ENCODE results near the gene GJA5.

The GJA5 gene

DNA sequence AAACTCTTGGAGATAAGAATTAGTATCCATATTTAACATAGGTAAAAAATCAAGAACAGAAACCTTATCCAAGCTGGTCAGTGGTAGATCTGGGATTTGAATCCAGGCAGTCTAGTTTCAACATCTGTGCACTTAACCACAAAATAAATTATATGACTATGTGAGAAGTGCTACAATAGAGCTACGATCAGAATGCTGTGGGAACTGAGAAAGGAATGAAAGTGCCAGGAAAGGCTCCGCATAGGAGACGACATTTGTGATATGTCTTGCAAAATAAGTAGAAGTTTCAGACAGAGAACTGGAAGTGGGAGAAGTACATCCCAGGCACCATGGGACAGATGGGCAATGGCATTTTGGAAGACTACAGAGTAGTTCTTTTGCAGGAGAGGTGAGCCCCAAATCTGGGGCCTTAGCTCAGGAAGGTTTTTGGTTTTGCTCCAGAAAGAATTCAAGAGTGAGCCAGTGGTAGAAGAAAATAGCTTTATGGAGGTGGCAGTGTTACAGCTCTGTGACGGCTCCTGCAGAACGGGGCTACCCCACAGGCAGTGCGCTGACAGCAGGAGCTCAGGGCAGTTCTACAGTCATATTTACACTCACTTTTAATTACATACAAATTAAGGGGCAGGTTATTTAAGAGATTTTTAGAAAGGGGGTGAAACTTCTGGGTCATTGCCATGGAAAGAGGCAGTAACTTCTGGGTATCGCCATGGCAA, 25.5 kb upstream of the GJA5 start:
- Histone ChIP-seq H3K9me3 (ENCODE audit: control insufficient read depth, insufficient read depth, low read length) (no peaks in the 10 kb centered on the region), H3K4me1 (ENCODE audit: control insufficient read depth, insufficient read depth, low read length) (no peaks in the 10 kb centered on the region), H3K36me3 (ENCODE audit: control insufficient read depth, insufficient read depth, low read length) (no peaks in the 10 kb centered on the region), H3K4me3 (ENCODE audit: low read depth, low read length) (no peak overlapping the region), H3K9ac (ENCODE audit: low read depth, low read length) (no peak overlapping the region), H3K27me3 (ENCODE audit: control insufficient read depth, insufficient read depth, low read length) (no peaks in the 10 kb centered on the region)

DNA sequence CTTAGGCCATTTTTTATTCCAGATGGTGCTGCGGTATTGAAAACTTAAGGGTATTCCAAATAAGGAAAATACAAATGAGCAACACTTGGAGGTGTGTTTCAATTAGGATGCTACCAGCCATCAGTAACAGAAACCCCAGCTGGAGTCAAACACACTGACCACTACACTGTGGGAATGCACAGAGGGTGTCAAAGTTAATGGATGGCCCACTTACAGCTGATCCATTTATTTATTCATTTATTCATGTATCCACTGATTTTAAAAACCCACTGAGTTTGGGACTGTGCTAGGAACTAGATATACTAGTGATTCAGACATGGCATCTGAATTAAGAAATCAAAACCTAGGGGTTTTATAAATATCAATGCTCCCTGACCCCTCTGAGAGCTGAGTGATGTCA, 24.5 kb upstream of the GJA5 start:
- Histone ChIP-seq H3K4me3 (ENCODE audit: low read depth, low read length) (no peak overlapping the region), H3K36me3 (ENCODE audit: control insufficient read depth, insufficient read depth, low read length) (no peaks in the 10 kb centered on the region), H3K9ac (ENCODE audit: low read depth, low read length) (no peak overlapping the region), H3K27me3 (ENCODE audit: control insufficient read depth, insufficient read depth, low read length) (no peaks in the 10 kb centered on the region), H3K4me1 (ENCODE audit: control insufficient read depth, insufficient read depth, low read length) (peaks cover 3% of the 10 kb centered on the region), H3K9me3 (ENCODE audit: control insufficient read depth, insufficient read depth, low read length) (no peaks in the 10 kb centered on the region)

DNA sequence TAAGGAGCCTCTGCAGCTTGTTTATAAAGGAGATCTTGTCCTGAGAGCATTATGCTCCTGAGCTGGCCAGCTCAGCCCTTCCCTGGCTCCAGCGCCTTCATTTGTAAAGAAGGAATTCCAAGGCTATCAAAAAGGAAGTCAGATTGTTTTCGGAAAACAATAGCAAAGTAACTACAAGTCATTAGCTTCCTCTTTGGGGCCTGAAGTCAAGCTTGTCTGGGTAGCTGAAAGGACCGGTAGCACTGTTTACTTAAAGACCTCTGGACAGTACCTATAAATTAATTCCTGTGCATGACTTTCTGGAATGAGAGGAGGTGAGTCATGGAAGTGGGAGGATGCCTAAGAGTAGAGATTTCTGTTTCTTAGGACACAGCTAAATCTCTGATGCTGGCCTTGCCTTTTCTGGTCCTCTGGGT, 20.7 kb upstream of the GJA5 start:
- H3K27me3 ChIP-seq (ENCODE audit: control insufficient read depth, insufficient read depth, low read length), result no peaks in the 10 kb centered on the region
- H3K9me3 ChIP-seq (ENCODE audit: control insufficient read depth, insufficient read depth, low read length), result no peaks in the 10 kb centered on the region
- no peak overlapping the region for H3K4me3 ChIP-seq (ENCODE audit: low read depth, low read length)
- no peak overlapping the region for H3K9ac ChIP-seq (ENCODE audit: low read depth, low read length)
- H3K4me1 ChIP-seq (ENCODE audit: control insufficient read depth, insufficient read depth, low read length), result peaks cover 3% of the 10 kb centered on the region
- no peaks in the 10 kb centered on the region for H3K36me3 ChIP-seq (ENCODE audit: control insufficient read depth, insufficient read depth, low read length)

DNA sequence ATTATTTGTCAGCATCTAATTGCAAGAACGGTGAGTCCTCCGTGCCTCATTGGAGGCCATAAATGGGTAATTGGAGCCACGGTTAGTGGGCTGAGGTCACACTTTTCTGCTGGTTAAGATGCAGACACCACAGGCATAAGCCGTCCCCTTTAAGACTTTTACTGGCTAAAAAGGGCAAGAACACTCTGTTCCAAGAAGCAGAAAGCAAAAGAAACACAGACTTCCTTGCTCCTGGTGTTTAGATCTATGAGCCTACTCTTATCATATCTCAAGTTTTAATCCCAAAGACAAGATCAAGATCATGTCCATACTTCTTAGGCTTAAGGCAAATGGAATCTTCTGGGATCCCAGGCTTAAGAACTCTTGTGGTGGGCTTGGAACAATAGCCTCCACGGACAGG, 17.3 kb upstream of the GJA5 start:
- Histone ChIP-seq H3K27me3 (ENCODE audit: control insufficient read depth, insufficient read depth, low read length) (peaks cover 5% of the 10 kb centered on the region), H3K4me3 (ENCODE audit: low read depth, low read length) (no peak overlapping the region), H3K9me3 (ENCODE audit: control insufficient read depth, insufficient read depth, low read length) (no peaks in the 10 kb centered on the region), H3K36me3 (ENCODE audit: control insufficient read depth, insufficient read depth, low read length) (no peaks in the 10 kb centered on the region), H3K4me1 (ENCODE audit: control insufficient read depth, insufficient read depth, low read length) (peaks cover 11% of the 10 kb centered on the region), H3K9ac (ENCODE audit: low read depth, low read length) (no peak overlapping the region)

DNA sequence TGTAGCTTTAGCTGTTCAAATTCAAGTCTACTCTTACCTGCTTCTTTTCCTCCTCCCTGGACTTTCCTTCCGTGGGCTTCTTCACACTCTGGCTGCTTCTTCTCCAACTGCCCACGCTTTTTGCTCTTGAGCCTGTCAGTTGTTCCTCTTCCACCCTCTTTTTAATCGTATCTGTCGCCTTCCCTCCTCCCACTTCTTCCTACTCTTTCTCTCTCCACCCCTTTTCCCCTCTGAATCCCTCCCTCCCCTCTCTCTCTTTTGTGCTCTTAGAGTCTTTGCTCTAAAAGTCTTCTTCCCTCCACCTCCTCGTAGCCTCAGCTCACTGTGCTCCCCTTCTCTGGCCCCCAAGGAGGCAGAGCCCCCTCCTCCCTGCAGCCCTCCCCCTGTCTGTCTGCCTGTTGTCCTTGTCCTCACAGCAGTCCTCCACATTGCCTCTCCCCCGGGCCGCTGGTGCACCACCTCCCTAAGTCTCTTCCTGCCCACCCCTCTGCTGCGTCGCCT, 12.9 kb upstream of the GJA5 start:
- no peaks in the 10 kb centered on the region for H3K36me3 ChIP-seq (ENCODE audit: control insufficient read depth, insufficient read depth, low read length)
- peaks cover 7% of the 10 kb centered on the region for H3K27me3 ChIP-seq (ENCODE audit: control insufficient read depth, insufficient read depth, low read length)

DNA sequence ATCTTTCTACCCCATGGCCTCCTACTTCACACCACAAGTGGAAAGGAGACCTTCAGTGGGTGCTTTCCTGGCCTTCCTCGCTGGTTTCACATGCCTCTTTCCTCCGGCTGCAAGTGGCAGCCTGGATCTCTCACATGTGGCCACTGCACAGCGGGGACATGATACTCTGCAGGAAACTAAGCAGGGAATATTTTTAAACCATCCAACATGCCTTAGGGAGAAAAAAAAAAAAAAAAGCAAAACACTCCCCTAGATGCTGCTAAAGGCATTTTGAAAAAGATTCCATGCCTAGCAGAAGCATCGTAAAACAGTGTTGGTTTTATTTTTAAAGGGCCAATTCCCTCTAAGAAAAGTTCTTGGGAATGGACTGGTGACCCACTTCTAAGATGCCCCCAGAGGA, 12.2 kb upstream of the GJA5 start:
- no peak overlapping the region for H3K9ac ChIP-seq (ENCODE audit: low read depth, low read length)
- H3K4me1 ChIP-seq (ENCODE audit: control insufficient read depth, insufficient read depth, low read length), result peaks cover 8% of the 10 kb centered on the region
- no peaks in the 10 kb centered on the region for H3K9me3 ChIP-seq (ENCODE audit: control insufficient read depth, insufficient read depth, low read length)
- H3K4me3 ChIP-seq (ENCODE audit: low read depth, low read length), result no peak overlapping the region
- H3K27me3 ChIP-seq (ENCODE audit: control insufficient read depth, insufficient read depth, low read length), result peaks cover 7% of the 10 kb centered on the region
- H3K36me3 ChIP-seq (ENCODE audit: control insufficient read depth, insufficient read depth, low read length), result no peaks in the 10 kb centered on the region

More for the DNA sequence above, 12.9 kb upstream of the GJA5 start:
- peaks cover 8% of the 10 kb centered on the region for H3K4me1 ChIP-seq (ENCODE audit: control insufficient read depth, insufficient read depth, low read length)
- no peak overlapping the region for H3K9ac ChIP-seq (ENCODE audit: low read depth, low read length)
- no peak overlapping the region for H3K4me3 ChIP-seq (ENCODE audit: low read depth, low read length)
- H3K9me3 ChIP-seq (ENCODE audit: control insufficient read depth, insufficient read depth, low read length), result no peaks in the 10 kb centered on the region

DNA sequence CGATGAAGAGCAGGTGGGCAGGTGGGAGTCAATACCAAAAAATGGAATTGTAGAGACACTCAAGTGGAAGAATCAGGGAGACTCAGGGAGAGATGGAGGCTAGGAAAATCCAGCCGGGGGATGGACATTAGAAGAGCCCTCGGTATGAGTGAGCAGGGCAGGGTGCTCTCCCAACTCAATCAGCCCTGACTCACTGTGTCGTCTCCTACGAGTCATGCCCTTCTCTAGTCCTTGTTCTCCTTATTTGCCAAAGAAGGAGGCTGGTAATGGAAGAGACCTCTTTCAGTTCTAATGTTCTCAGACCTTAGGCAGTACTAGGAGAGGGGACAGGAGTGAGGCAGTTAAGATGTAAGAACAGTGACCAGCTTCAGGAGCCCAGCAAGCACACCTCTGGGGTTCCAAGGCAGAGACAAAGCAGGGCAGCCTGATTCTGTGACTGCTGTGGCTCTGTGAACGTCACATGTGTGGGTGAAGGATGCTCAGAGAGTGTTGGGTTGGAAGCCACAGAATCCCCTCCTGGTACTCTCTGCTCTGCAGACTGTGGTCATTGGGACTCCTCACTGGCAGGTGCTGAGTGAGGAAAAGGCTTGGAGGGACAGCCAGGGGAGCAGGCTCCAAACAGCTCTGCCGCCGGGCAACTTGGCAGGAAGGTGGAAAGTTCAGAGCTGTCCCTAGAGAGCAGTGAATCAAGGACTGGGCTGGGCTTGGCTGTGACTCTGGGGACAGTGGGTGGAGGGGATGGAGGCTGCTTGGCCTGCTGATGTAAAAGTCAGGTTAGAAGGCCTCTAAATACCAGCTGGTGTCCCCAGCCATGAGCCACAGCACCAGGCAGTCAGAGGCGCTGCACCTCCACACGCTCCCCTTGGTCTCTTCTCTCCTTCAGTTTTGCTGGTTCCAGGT, 11.1 kb upstream of the GJA5 start:
- Histone ChIP-seq H3K9ac (ENCODE audit: low read depth, low read length) (no peak overlapping the region), H3K4me3 (ENCODE audit: low read depth, low read length) (no peak overlapping the region), H3K27me3 (ENCODE audit: control insufficient read depth, insufficient read depth, low read length) (peaks cover 7% of the 10 kb centered on the region), H3K4me1 (ENCODE audit: control insufficient read depth, insufficient read depth, low read length) (peaks cover 8% of the 10 kb centered on the region), H3K9me3 (ENCODE audit: control insufficient read depth, insufficient read depth, low read length) (no peaks in the 10 kb centered on the region), H3K36me3 (ENCODE audit: control insufficient read depth, insufficient read depth, low read length) (no peaks in the 10 kb centered on the region)

DNA sequence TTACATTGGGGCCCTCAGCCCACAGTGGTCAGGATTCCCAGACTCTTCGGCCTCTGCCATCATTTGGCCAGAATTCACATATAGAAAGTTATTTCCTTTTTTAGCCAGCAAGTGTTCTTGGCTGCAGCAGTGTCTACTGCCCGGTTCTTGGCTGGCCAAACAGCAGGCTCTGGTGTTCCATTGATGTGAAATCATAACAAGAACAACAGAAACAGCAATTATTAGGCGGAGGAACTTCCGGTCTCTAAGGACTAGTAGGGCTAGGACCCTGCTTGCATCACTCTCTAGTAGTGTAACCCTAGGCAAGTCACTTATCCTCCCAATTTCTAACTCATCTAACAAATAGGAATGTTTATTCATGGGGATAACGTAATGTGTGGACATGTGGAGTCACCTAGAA, 8.7 kb upstream of the GJA5 start:
- H3K9ac ChIP-seq (ENCODE audit: low read depth, low read length), result no peak overlapping the region
- H3K4me1 ChIP-seq (ENCODE audit: control insufficient read depth, insufficient read depth, low read length), result peaks cover 8% of the 10 kb centered on the region
- no peak overlapping the region for H3K4me3 ChIP-seq (ENCODE audit: low read depth, low read length)
- no peaks in the 10 kb centered on the region for H3K36me3 ChIP-seq (ENCODE audit: control insufficient read depth, insufficient read depth, low read length)
- H3K9me3 ChIP-seq (ENCODE audit: control insufficient read depth, insufficient read depth, low read length), result no peaks in the 10 kb centered on the region
- H3K27me3 ChIP-seq (ENCODE audit: control insufficient read depth, insufficient read depth, low read length), result peaks cover 7% of the 10 kb centered on the region

DNA sequence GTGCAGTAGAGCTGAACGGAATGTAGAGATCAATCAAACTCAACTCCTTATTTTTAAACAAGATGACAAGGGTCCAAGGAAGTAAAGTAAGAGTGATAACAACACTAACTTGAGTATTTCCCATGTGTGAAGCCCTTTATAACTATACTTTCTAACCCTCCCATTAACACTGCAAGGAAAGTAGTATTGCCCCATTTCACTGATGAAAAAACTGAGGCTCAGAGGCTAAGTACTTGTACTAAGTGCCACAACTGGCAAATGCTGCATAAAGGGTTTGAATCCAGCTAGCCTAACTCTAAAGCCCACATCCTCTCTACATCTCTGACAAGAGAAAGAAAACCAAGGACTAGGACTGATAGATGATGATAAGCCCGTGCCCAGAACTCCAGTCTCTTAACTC, 8.2 kb upstream of the GJA5 start:
- no peaks in the 10 kb centered on the region for H3K9me3 ChIP-seq (ENCODE audit: control insufficient read depth, insufficient read depth, low read length)
- no peak overlapping the region for H3K4me3 ChIP-seq (ENCODE audit: low read depth, low read length)
- no peak overlapping the region for H3K9ac ChIP-seq (ENCODE audit: low read depth, low read length)
- H3K27me3 ChIP-seq (ENCODE audit: control insufficient read depth, insufficient read depth, low read length), result peaks cover 6% of the 10 kb centered on the region
- no peaks in the 10 kb centered on the region for H3K36me3 ChIP-seq (ENCODE audit: control insufficient read depth, insufficient read depth, low read length)
- H3K4me1 ChIP-seq (ENCODE audit: control insufficient read depth, insufficient read depth, low read length), result peaks cover 5% of the 10 kb centered on the region

DNA sequence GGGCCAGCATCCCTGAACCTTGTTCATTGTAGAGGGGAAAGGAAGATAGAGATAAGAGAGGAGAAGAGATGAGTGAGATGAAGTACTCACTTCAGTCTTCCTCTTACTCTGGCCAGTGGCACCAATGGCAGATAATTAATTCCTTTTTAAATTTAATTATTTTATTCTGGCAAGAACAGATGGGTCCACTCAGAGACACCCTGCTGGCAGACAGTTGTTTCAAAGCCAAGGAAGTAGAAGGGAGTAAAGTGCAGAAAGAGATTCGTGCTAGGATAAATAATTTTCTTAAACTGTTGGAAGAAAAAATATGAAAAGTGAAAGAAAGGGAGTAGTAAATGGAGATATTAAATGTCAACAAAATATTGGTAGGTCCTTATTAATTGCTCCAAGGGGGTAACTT, 7.7 kb upstream of the GJA5 start:
- H3K4me3 ChIP-seq (ENCODE audit: low read depth, low read length), result no peak overlapping the region
- H3K9ac ChIP-seq (ENCODE audit: low read depth, low read length), result no peak overlapping the region
- no peaks in the 10 kb centered on the region for H3K36me3 ChIP-seq (ENCODE audit: control insufficient read depth, insufficient read depth, low read length)
- peaks cover 4% of the 10 kb centered on the region for H3K27me3 ChIP-seq (ENCODE audit: control insufficient read depth, insufficient read depth, low read length)
- H3K9me3 ChIP-seq (ENCODE audit: control insufficient read depth, insufficient read depth, low read length), result no peaks in the 10 kb centered on the region
- H3K4me1 ChIP-seq (ENCODE audit: control insufficient read depth, insufficient read depth, low read length), result peaks cover 3% of the 10 kb centered on the region

DNA sequence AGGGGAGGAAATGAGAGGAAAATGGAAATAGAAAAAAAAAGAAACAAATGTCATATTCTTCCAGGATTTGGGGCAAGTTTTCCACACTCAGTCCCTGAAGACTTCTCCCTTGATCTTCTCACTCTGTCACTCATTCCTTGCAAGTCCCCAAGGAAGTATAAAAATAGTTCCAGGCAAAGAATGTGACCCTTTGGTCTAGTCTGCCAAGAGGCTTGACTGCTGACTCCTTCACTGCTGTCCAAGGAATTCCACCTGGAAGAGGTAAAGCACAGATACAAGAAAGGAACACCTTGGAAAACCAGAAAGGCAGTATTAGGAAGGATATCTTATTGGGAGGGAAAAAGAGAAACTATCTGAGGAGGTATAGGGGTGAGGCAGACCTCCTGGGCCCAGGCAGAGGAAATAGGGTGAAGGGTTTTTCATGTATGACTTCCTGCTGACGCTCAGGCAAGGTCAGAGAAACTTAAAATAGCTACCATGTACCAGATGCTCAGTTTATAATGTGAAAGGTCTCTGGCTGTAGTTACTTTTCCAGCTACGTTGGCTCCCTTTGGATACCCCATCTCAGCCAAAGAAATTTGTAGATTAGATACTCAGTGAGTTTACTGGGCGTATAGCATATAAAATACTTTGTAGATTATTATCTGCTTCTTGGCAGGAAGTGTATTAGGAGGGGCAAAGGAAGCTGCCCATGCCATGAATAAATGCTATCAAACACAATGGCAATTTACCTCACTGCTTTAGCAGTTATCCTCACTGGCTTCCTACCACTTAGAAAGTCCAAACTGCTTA, 2.0 kb upstream of the GJA5 start:
- H3K4me3 ChIP-seq (ENCODE audit: low read depth, low read length), result no peak overlapping the region
- H3K9ac ChIP-seq (ENCODE audit: low read depth, low read length), result no peak overlapping the region
- no peaks in the 10 kb centered on the region for H3K36me3 ChIP-seq (ENCODE audit: control insufficient read depth, insufficient read depth, low read length)
- no peaks in the 10 kb centered on the region for H3K27me3 ChIP-seq (ENCODE audit: control insufficient read depth, insufficient read depth, low read length)
- no peaks in the 10 kb centered on the region for H3K9me3 ChIP-seq (ENCODE audit: control insufficient read depth, insufficient read depth, low read length)
- no peaks in the 10 kb centered on the region for H3K4me1 ChIP-seq (ENCODE audit: control insufficient read depth, insufficient read depth, low read length)

All from iPS-15b (cell line).